Heart right ventricle (tissue), 16 donors: ENCODE data around the gene CPNE2. TPM values are rescaled to one million over a fixed set of nuclear protein-coding genes. Genes with fewer than 3 reads are reported as not detected.

ENCODE experiments used
- ATAC-seq, 8 donors: fragments of 200-7000 bp; cut with Tn5 transposase; one replicate each; pipeline ENCODE4 v1.9.1; 2020; ENCODE audit warnings: mild to moderate bottlenecking in 8 of 8, moderate library complexity in 8 of 8, moderate number of reproducible peaks in 1 of 8
- DNase-seq, 2 donors: peaks; one replicate each; pipeline ENCODE4 v3.0.0-alpha.2; 2020
- H3K27ac ChIP-seq, 10 donors: fragments of 200-600 bp; sonication (generic) in 2 of 10; one replicate each; pipeline versions ENCODE4 v1.5.0 to v1.8.0; 2020 to 2022; ENCODE audit warnings: mild to moderate bottlenecking in 3 of 10
- H3K27me3 ChIP-seq, 7 donors: fragments of 200-600 bp; one replicate each; pipeline ENCODE4 v1.8.0; 2021 to 2022; ENCODE audit warnings: mild to moderate bottlenecking in 2 of 7
- H3K36me3 ChIP-seq, 9 donors: fragments of 200-600 bp; sonication (generic) in 1 of 9; one replicate each; pipeline versions ENCODE4 v1.5.0 to v1.8.0; 2020 to 2022; ENCODE audit warnings: mild to moderate bottlenecking in 2 of 9
- H3K4me1 ChIP-seq, 9 donors: fragments of 200-600 bp; sonication (generic) in 1 of 9; one replicate each; pipeline versions ENCODE4 v1.5.0 to v1.8.0; 2020 to 2022; ENCODE audit warnings: mild to moderate bottlenecking in 4 of 9
- H3K4me3 ChIP-seq, 10 donors: fragments of 200-600 bp; sonication (generic) in 2 of 10; one replicate each; pipeline versions ENCODE4 v1.5.0 to v1.8.0; 2020 to 2022; ENCODE audit warnings: mild to moderate bottlenecking in 7 of 10, moderate library complexity in 2 of 10
- H3K9me3 ChIP-seq, 11 donors: fragments of 200-600 bp in 10 of 11; sonication (generic) in 2 of 11; one replicate each; pipeline versions ENCODE4 v1.5.0 to v1.8.0; 2013 to 2022; ENCODE audit warnings: mild to moderate bottlenecking in 2 of 11, control low read depth in 1 of 11, moderate library complexity in 1 of 11
- WGBS, 2 donors: extraction: QIAGEN DNeasy Blood & Tissue Kit; methylation state at CpG; one replicate each; pipeline ENCODE4 v1.1.7; 2013; ENCODE audit warnings: inconsistent platforms in 1 of 2; 5-methylcytosine and 5-hydroxymethylcytosine counted together
- intact Hi-C, 10 donors: fragments of 100-400 bp; cut with DNase I; formaldehyde crosslinking; loops; one replicate each; pipeline versions ENCODE4 v1.11.1 to v1.14.2; 2022
- polyA plus RNA-seq, 2 donors: library from polyadenylated mRNA; stranded (reverse); fragments of 200-250 nt; gene quantifications; one replicate each; pipeline ENCODE4 v1.2.3, GENCODE V29; 2013
- total RNA-seq, 10 donors: library from RNA; stranded (reverse); fragmentation: NEBNext Ultra II Directional in 3 of 10; extraction: Animal tissue kit (Norgen Biotek cat#: 25700) in 3 of 10; gene quantifications; one replicate each; pipeline versions ENCODE4 v1.2.1 to v1.2.4, GENCODE V29; 2021 to 2023
- TF ChIP-seq, protein P1 (sequence below), 9 donors: fragments of 200-600 bp; sonication (generic) in 2 of 9; IDR thresholded peaks; one replicate each; pipeline versions ENCODE4 v1.5.0 to v1.8.0; 2021 to 2022; ENCODE audit warnings: antibody characterized with exemption in 9 of 9, mild to moderate bottlenecking in 5 of 9, moderate library complexity in 1 of 9
- donor health status: Arrhythmogenic right ventricular cardiomyopathy.
- donor health status: ischemic (EF 13 %, LVEDD 7.1; RV severe dilation, severe dysfunction).
- donor health status: healthy with polysubstance abuse.
- donor health status: DM: no; HTN: yes; CAD: no.
- donor health status: DM: no; HTN: no; CAD: no.
- donor health status: ischemic (EF 25% LVEDD 6.9; RV normal size, moderate dysfunction).
- donor health status: ischemic (EF 25% LVEDD 5.7; RV mildly dilated, moderate dysfunction).
- donor health status: healthy.
- donor health status: DM: yes; HTN: yes; CAD: no.
- donor health status: Ischemic cardiomyopathy.
- donor health status: ischemic (EF 35%, LVEDD 5.7; RV mildly dilated, moderate dysfunction).
- donor health status: nonischemic (EF 11% LVEDD 7.7; RV severe dilation, severe dysfunction).
- donor health status: DM: yes; HTN: yes; CAD: no.
- donor health status: PGD.
- donor health status: ischemic (EF 29% LVEDD 5.4; RV normal size, mild dysfunction).
- donor health status: nonischemic (EF 23%, LVEDD 6.1; RV moderate dilation, normal function).

Gene CPNE2
- total and polyA plus RNA-seq, 12 donors, result 6.5 to 32.1 (median 11.0) TPM

GRCh38 chr16:57141822-57142631 lies 49.6 kb downstream of the CPNE2 start:
- TF ChIP-seq, protein P1, sequence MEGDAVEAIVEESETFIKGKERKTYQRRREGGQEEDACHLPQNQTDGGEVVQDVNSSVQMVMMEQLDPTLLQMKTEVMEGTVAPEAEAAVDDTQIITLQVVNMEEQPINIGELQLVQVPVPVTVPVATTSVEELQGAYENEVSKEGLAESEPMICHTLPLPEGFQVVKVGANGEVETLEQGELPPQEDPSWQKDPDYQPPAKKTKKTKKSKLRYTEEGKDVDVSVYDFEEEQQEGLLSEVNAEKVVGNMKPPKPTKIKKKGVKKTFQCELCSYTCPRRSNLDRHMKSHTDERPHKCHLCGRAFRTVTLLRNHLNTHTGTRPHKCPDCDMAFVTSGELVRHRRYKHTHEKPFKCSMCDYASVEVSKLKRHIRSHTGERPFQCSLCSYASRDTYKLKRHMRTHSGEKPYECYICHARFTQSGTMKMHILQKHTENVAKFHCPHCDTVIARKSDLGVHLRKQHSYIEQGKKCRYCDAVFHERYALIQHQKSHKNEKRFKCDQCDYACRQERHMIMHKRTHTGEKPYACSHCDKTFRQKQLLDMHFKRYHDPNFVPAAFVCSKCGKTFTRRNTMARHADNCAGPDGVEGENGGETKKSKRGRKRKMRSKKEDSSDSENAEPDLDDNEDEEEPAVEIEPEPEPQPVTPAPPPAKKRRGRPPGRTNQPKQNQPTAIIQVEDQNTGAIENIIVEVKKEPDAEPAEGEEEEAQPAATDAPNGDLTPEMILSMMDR (IDR thresholded peaks at IDR 0.05), result no peak
- H3K27ac ChIP-seq, result peak overlapping the region in 4 of 10 donors; percentile 4 to 81 (median 38)
- DNase-seq (no peak), ATAC-seq (no peak)
- H3K36me3 ChIP-seq, result peaks cover 0 to 8% (median 0%) of the 10 kb centered on the region in 9 donors
- intact Hi-C loops, result loop anchor here in 1 of 10 donors (10.0 kb wide), 1 partner anchor 47 kb away; the partner anchor contains the start of gene CPNE2
- H3K4me1 ChIP-seq, result peaks cover 9 to 79% (median 67%) of the 10 kb centered on the region in 9 donors
- H3K4me3 ChIP-seq, result no peak overlapping the region
- H3K27me3 ChIP-seq, result no peaks in the 10 kb centered on the region
- no peaks in the 10 kb centered on the region for H3K9me3 ChIP-seq
- WGBS, 2 donors, result 80 to 83% methylated on average over 16 of the region's 16 CpGs

DNA sequence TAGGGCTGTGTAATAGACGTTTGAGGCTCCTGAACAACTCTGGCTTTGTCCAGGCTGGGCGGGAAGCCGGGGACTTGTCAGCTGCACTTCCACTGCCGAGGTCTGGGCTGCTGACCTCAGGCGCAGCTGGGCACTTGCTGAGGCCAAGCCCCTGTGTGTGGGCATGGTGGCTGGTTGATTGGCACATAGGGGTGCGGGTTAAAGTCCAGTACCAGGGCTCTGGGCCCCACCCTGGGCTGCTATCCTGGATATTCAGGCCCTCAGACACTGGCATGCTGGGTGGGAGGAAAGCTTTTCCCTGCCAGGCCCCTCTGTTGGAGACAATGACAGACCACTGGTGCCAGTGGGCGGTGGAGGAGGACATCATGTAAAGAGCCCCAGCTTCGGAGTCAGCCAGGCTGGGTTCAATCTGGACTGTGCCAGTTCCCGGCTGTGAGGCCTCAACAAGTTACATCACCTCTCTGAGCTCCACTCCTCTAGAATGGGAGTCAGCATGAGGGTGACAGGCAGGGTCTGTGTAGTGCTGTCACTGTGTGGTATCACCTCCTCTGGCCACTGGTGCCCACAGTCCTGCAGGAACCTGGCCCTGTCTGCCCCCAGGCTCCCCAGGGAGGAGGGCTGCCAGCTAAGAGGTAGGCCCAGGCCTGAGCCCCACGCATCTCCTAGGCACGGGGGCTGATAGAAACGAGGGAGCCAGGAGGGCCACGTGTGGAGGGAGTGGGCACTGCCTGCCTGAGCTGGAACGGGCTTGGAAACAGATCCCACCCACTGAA lies 51.0 kb downstream of the CPNE2 start:
- Histone ChIP-seq H3K27ac (peak overlapping the region in 7 of 10 donors; percentile 39 to 85 (median 71)), H3K4me1 (peaks cover 12 to 92% (median 77%) of the 10 kb centered on the region in 9 donors)
- ATAC-seq, result no peak

DNA sequence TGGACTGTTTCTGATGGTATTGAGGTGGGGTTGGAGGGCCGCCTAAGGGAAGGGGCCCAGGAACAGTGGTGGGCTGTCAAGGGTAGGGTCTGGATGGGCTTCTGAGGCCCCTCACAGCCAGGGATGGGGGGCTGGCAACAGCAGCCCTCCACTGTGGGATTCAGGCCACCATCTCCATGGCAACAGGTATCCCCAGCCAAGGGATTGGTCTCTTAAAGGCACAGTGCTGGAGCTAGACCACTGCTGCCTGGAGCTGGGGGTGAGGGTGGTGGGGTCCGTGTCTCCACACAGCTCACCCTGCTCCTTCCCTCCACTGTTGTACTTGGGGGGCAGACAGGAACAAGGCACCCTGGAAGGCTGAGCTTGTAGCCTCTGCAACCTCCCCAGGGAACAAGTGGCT lies 51.6 kb downstream of the CPNE2 start:
- TF ChIP-seq, protein P1 (IDR thresholded peaks at IDR 0.05), result no peak
- H3K4me1 ChIP-seq, result peaks cover 12 to 99% (median 84%) of the 10 kb centered on the region in 9 donors
- intact Hi-C loops, result loop anchor here in 1 of 10 donors (10.0 kb wide), 1 partner anchor 49 kb away; the partner anchor contains the start of gene CPNE2
- no peaks in the 10 kb centered on the region for H3K27me3 ChIP-seq
- WGBS, 2 donors, result 95 to 100% methylated on average over 2 of the region's 2 CpGs
- H3K27ac ChIP-seq, result peak overlapping the region in 9 of 10 donors; percentile 39 to 85 (median 71)
- ATAC-seq (no peak), DNase-seq (no peak)
- no peaks in the 10 kb centered on the region for H3K9me3 ChIP-seq
- peaks cover 0 to 6% (median 0%) of the 10 kb centered on the region in 9 donors for H3K36me3 ChIP-seq
- no peak overlapping the region for H3K4me3 ChIP-seq

More for the DNA sequence above, 51.0 kb downstream of the CPNE2 start:
- WGBS, 2 donors, result 86 to 87% methylated on average over 14 of the region's 14 CpGs
- Histone ChIP-seq H3K36me3 (peaks cover 0 to 4% (median 0%) of the 10 kb centered on the region in 9 donors), H3K4me3 (no peak overlapping the region), H3K9me3 (no peaks in the 10 kb centered on the region), H3K27me3 (no peaks in the 10 kb centered on the region)
- TF ChIP-seq, protein P1 (IDR thresholded peaks at IDR 0.05), result no peak
- no peak for DNase-seq
- intact Hi-C loops, result loop anchor here in 1 of 10 donors (10.0 kb wide), 1 partner anchor 49 kb away; the partner anchor contains the start of gene CPNE2
